Measurements from ENCODE around the gene FAH. TPM values are rescaled to one million over a fixed set of nuclear protein-coding genes. Genes with fewer than 3 reads are reported as not detected.

The FAH gene
- total RNA-seq, 1 experiment from 2014 or later = 50.3 TPM

Other genes with a start within 250 kb of the FAH start
- not detected in 2 replicates for gene BCL2A1, start 181.8 kb upstream of the FAH start, total RNA-seq (2014; rRNA removed; shearing (Covaris generic))
- 140 and 179 TPM in 2 replicates for gene ZFAND6, start 93.3 kb upstream of the FAH start, total RNA-seq (2014; rRNA removed; shearing (Covaris generic))
- 0.10 and 0.64 TPM in 2 replicates for gene CTXND1, start 99.2 kb downstream of the FAH start, total RNA-seq (2014; rRNA removed; shearing (Covaris generic))